HEK293 (cell line): Measurements from ENCODE around the gene TMEM138.

Experiments used
- CTCF ChIA-PET: fragments of 350-600 bp; formaldehyde crosslinking; extraction: SDS; loops from one replicate; lab custom pipeline; 2021; ENCODE audit warnings: antibody characterized with exemption; lab: Yijun Ruan, JAX
- POLR2A ChIA-PET: fragments of 300-600 bp; formaldehyde crosslinking; extraction: SDS; loops from one replicate; lab custom pipeline; 2020; ENCODE audit warnings: antibody characterized with exemption, inconsistent platforms; lab: Yijun Ruan, JAX
- H3K27ac ChIP-seq: fragments of 200-500 bp; sonication (Bioruptor generic); 2 replicates; pipeline ENCODE4 v1.5.1; 2014; ENCODE audit warnings: low read depth, low read length, control low read depth, inconsistent platforms; ENCODE audit errors: extremely low read depth
- H3K36me3 ChIP-seq, 2 experiments: fragments of 200-500 bp in 1 of 2; sonication (Bioruptor generic) in 1 of 2; 1 replicate in 1 of 2; 2 replicates in 1 of 2; pipeline ENCODE4 v1.5.1; 2014 to 2017; ENCODE audit warnings: inconsistent platforms in 2 of 2, low read length in 2 of 2; ENCODE audit not compliant: control insufficient read depth in 2 of 2, insufficient read depth in 1 of 2
- H3K4me1 ChIP-seq: fragments of 200-500 bp; sonication (Bioruptor generic); 2 replicates; pipeline ENCODE4 v1.5.1; 2014; ENCODE audit warnings: mild to moderate bottlenecking, low read length, inconsistent platforms; ENCODE audit not compliant: control insufficient read depth, insufficient read depth
- H3K4me3 ChIP-seq: 2 replicates; pipeline ENCODE4 v1.5.1; 2011; ENCODE audit warnings: low read depth, mild to moderate bottlenecking, control low read depth, low read length, moderate library complexity
- H3K9me3 ChIP-seq: fragments of 200-500 bp; sonication (Bioruptor generic); 2 replicates; pipeline ENCODE4 v1.5.1; 2014; ENCODE audit warnings: low read depth, low read length, inconsistent platforms; ENCODE audit not compliant: control insufficient read depth, insufficient read depth
- KLF8 ChIP-seq: fragments of 450-650 bp; formaldehyde crosslinking; IDR thresholded peaks from 2 replicates; pipeline ENCODE4 v1.5.1; 2016; ENCODE audit warnings: missing biosample characterization, missing genetic modification characterization
- SP3 ChIP-seq: fragments of 450-650 bp; formaldehyde crosslinking; IDR thresholded peaks from 2 replicates; pipeline ENCODE4 v1.5.1; 2016; ENCODE audit warnings: missing biosample characterization, missing genetic modification characterization
- TCF7L2 ChIP-seq: IDR thresholded peaks from 2 replicates; pipeline ENCODE4 v1.6.1; 2011; ENCODE audit warnings: low read depth, mild to moderate bottlenecking, inconsistent platforms, low read length, moderate library complexity, borderline replicate concordance
- WT1 ChIP-seq: fragments of 450-650 bp; formaldehyde crosslinking; IDR thresholded peaks from 2 replicates; pipeline ENCODE4 v1.5.1; 2016; ENCODE audit warnings: missing biosample characterization, missing genetic modification characterization
- ZBTB17 ChIP-seq: fragments of 450-650 bp; formaldehyde crosslinking; IDR thresholded peaks from 2 replicates; pipeline ENCODE4 v1.5.1; 2016; ENCODE audit warnings: missing biosample characterization, missing genetic modification characterization
- ZEB2 ChIP-seq: fragments of 450-650 bp; formaldehyde crosslinking; IDR thresholded peaks from 2 replicates; pipeline ENCODE4 v1.5.1; 2016; ENCODE audit warnings: missing biosample characterization, missing genetic modification characterization
- ZNF10 ChIP-seq: fragments of 450-650 bp; formaldehyde crosslinking; IDR thresholded peaks from 2 replicates; pipeline ENCODE4 v1.5.1; 2017; ENCODE audit warnings: missing biosample characterization, missing genetic modification characterization
- ZNF121 ChIP-seq: fragments of 450-650 bp; formaldehyde crosslinking; IDR thresholded peaks from 2 replicates; pipeline ENCODE4 v1.5.1; 2016; ENCODE audit warnings: missing biosample characterization, missing genetic modification characterization
- ZNF19 ChIP-seq: fragments of 450-650 bp; formaldehyde crosslinking; IDR thresholded peaks from 2 replicates; pipeline ENCODE4; 2016; ENCODE audit warnings: missing biosample characterization, missing genetic modification characterization, low read depth
- ZNF221 ChIP-seq: fragments of 450-650 bp; formaldehyde crosslinking; IDR thresholded peaks from 2 replicates; pipeline ENCODE4 v1.5.1; 2017; ENCODE audit warnings: missing biosample characterization, missing genetic modification characterization, borderline replicate concordance
- ZNF404 ChIP-seq: fragments of 450-650 bp; formaldehyde crosslinking; IDR thresholded peaks from 2 replicates; pipeline ENCODE4 v1.5.1; 2017; ENCODE audit warnings: missing biosample characterization, missing genetic modification characterization
- ZNF426 ChIP-seq: fragments of 450-650 bp; formaldehyde crosslinking; IDR thresholded peaks from 2 replicates; pipeline ENCODE4 v1.5.1; 2017; ENCODE audit warnings: missing biosample characterization, missing genetic modification characterization, mild to moderate bottlenecking, inconsistent platforms, moderate library complexity
- ZNF514 ChIP-seq: fragments of 450-650 bp; formaldehyde crosslinking; IDR thresholded peaks from 2 replicates; pipeline ENCODE4 v1.5.1; 2016; ENCODE audit warnings: missing biosample characterization, missing genetic modification characterization
- ZNF548 ChIP-seq: fragments of 450-650 bp; formaldehyde crosslinking; IDR thresholded peaks from 2 replicates; pipeline ENCODE4 v1.5.1; 2016; ENCODE audit warnings: missing biosample characterization, missing genetic modification characterization
- ZNF621 ChIP-seq: fragments of 450-650 bp; formaldehyde crosslinking; IDR thresholded peaks from 2 replicates; pipeline ENCODE4 v1.5.1; 2017; ENCODE audit warnings: missing biosample characterization, missing genetic modification characterization
- ZNF654 ChIP-seq: fragments of 450-650 bp; formaldehyde crosslinking; IDR thresholded peaks from 2 replicates; pipeline ENCODE4 v1.5.1; 2016; ENCODE audit warnings: low read depth, missing biosample characterization, missing genetic modification characterization
- ZNF776 ChIP-seq: fragments of 450-650 bp; formaldehyde crosslinking; IDR thresholded peaks from 2 replicates; pipeline ENCODE4 v1.5.0; 2017; ENCODE audit warnings: missing biosample characterization, missing genetic modification characterization, borderline replicate concordance
- ZXDB ChIP-seq: fragments of 450-650 bp; formaldehyde crosslinking; IDR thresholded peaks from 2 replicates; pipeline ENCODE4 v1.5.1; 2016; ENCODE audit warnings: missing biosample characterization, missing genetic modification characterization
- TF ChIP-seq, protein P1 (sequence below): fragments of 450-650 bp; formaldehyde crosslinking; IDR thresholded peaks from 2 replicates; pipeline ENCODE4 v1.5.1; 2016; ENCODE audit warnings: missing biosample characterization, missing genetic modification characterization
- TF ChIP-seq, protein P2 (sequence below): fragments of 450-650 bp; formaldehyde crosslinking; IDR thresholded peaks from 2 replicates; pipeline ENCODE4 v1.5.1; 2017; ENCODE audit warnings: missing biosample characterization, missing genetic modification characterization
- TF ChIP-seq, protein P3 (sequence below): fragments of 450-650 bp; formaldehyde crosslinking; IDR thresholded peaks from 2 replicates; pipeline ENCODE4 v1.5.1; 2016; ENCODE audit warnings: missing biosample characterization, missing genetic modification characterization
- TF ChIP-seq, protein P4 (sequence below): fragments of 450-650 bp; formaldehyde crosslinking; IDR thresholded peaks from 2 replicates; pipeline ENCODE4 v1.5.1; 2016; ENCODE audit warnings: missing biosample characterization, missing genetic modification characterization

TMEM138 gene

DNA sequence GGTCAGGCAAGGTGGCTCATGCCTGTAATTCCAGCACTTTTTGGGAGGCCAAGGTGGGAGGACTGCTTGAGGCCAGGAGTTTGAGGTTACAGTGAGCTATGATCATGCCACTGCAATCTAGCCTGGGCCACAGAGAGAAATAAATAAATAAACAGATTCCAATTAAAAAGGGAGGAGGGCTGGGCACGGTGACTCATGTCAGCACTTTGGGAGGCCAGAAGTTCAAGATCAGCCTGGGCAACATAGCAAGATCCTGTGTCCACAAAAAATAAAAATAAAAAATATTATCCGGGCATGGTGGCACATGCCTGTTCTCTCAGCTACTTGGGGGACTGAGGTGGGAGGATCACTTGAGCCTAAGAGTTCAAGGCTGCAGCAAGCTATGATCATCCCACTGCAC, 8.0 kb upstream of the TMEM138 start:
- ChIA-PET POLR2A (interaction anchor here (0.7 kb wide), 1 partner anchor 20 kb away, joined by 3 read pairs; no protein-coding TSS in a partner anchor), CTCF (interaction anchor here (0.5 to 1.4 kb wide), 2 partner anchors 18 to 74 kb away, joined by 4 to 9 read pairs; no protein-coding TSS in a partner anchor)
- Histone ChIP-seq H3K27ac (no peak overlapping the region), H3K4me1 (no peaks in the 10 kb centered on the region), H3K36me3 (peaks cover 0 to 42% of the 10 kb centered on the region in 2 experiments; a peak in 2 of 3 replicates), H3K9me3 (no peaks in the 10 kb centered on the region), H3K4me3 (no peak overlapping the region)
- TF ChIP-seq ZXDB (tag by site-specific recombination) = no peak
- no peak for TF ChIP-seq ZNF426 (tag by site-specific recombination)
- TF ChIP-seq WT1 (tag by site-specific recombination) = peak; percentile 35; the same call in 1 of the 2 replicates
- TF ChIP-seq ZNF548 = no peak
- peak; percentile 87 for TF ChIP-seq ZNF121 (tag by site-specific recombination)
- TF ChIP-seq ZNF221 = no peak
- no peak for TF ChIP-seq SP3
- TF ChIP-seq ZNF514 = no peak
- TF ChIP-seq ZNF621 (tag by site-specific recombination) = no peak
- no peak for TF ChIP-seq ZNF10
- TF ChIP-seq ZNF654 = no peak
- TF ChIP-seq ZNF776 (tag by site-specific recombination) = no peak
- TF ChIP-seq ZBTB17 (tag by site-specific recombination) = no peak
- TF ChIP-seq, protein P1, sequence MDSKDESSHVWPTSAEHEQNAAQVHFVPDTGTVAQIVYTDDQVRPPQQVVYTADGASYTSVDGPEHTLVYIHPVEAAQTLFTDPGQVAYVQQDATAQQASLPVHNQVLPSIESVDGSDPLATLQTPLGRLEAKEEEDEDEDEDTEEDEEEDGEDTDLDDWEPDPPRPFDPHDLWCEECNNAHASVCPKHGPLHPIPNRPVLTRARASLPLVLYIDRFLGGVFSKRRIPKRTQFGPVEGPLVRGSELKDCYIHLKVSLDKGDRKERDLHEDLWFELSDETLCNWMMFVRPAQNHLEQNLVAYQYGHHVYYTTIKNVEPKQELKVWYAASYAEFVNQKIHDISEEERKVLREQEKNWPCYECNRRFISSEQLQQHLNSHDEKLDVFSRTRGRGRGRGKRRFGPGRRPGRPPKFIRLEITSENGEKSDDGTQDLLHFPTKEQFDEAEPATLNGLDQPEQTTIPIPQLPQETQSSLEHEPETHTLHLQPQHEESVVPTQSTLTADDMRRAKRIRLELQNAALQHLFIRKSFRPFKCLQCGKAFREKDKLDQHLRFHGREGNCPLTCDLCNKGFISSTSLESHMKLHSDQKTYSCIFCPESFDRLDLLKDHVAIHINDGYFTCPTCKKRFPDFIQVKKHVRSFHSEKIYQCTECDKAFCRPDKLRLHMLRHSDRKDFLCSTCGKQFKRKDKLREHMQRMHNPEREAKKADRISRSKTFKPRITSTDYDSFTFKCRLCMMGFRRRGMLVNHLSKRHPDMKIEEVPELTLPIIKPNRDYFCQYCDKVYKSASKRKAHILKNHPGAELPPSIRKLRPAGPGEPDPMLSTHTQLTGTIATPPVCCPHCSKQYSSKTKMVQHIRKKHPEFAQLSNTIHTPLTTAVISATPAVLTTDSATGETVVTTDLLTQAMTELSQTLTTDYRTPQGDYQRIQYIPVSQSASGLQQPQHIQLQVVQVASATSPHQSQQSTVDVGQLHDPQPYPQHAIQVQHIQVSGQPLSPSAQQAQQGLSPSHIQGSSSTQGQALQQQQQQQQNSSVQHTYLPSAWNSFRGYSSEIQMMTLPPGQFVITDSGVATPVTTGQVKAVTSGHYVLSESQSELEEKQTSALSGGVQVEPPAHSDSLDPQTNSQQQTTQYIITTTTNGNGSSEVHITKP (tag by site-specific recombination) = no peak

DNA sequence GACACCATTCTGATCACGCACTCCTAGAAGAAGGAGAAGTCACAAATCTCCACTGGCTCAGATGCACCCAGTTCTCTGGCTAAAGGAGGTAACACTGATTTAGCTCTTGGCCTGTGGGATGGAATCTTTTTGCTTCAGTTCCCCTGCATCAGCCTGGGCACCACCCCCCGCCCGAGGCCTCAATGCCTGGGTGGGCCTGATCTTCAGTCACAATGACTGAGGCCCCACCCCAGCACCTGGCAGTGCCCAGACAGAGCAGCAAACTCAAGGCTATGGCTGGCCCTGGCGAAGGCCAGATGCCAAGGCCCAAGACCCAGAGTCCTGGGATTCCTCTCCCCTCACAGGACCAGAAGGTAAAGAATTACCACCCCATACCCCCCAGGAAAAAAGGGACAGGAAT, 5.5 kb upstream of the TMEM138 start:
- Histone ChIP-seq H3K4me3 (no peak overlapping the region), H3K36me3 (peaks cover 0 to 22% of the 10 kb centered on the region in 2 experiments; a peak in 2 of 3 replicates), H3K27ac (no peak overlapping the region), H3K9me3 (no peaks in the 10 kb centered on the region), H3K4me1 (peaks cover 2% of the 10 kb centered on the region; the same call in 1 of the 2 replicates)
- ChIA-PET POLR2A (no interaction called here), CTCF (interaction anchor here (9.6 kb wide), 1 partner anchor 20 kb away, joined by 69 read pairs; no protein-coding TSS in a partner anchor)
- TF ChIP-seq ZNF404 (tag by site-specific recombination) (no peak), ZNF19 (tag by site-specific recombination) (no peak), KLF8 (no peak), ZEB2 (tag by site-specific recombination) (no peak), TCF7L2 (no peak)
- TF ChIP-seq, protein P2, sequence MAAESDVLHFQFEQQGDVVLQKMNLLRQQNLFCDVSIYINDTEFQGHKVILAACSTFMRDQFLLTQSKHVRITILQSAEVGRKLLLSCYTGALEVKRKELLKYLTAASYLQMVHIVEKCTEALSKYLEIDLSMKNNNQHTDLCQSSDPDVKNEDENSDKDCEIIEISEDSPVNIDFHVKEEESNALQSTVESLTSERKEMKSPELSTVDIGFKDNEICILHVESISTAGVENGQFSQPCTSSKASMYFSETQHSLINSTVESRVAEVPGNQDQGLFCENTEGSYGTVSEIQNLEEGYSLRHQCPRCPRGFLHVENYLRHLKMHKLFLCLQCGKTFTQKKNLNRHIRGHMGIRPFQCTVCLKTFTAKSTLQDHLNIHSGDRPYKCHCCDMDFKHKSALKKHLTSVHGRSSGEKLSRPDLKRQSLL (tag by site-specific recombination) = no peak
- TF ChIP-seq, protein P3, sequence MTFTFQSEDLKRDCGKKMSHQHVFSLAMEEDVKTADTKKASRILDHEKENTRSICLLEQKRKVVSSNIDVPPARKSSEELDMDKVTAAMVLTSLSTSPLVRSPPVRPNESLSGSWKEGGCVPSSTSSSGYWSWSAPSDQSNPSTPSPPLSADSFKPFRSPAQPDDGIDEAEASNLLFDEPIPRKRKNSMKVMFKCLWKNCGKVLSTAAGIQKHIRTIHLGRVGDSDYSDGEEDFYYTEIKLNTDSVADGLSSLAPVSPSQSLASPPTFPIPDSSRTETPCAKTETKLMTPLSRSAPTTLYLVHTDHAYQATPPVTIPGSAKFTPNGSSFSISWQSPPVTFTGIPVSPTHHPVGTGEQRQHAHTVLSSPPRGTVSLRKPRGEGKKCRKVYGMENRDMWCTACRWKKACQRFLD = no peak
- TF ChIP-seq, protein P4, sequence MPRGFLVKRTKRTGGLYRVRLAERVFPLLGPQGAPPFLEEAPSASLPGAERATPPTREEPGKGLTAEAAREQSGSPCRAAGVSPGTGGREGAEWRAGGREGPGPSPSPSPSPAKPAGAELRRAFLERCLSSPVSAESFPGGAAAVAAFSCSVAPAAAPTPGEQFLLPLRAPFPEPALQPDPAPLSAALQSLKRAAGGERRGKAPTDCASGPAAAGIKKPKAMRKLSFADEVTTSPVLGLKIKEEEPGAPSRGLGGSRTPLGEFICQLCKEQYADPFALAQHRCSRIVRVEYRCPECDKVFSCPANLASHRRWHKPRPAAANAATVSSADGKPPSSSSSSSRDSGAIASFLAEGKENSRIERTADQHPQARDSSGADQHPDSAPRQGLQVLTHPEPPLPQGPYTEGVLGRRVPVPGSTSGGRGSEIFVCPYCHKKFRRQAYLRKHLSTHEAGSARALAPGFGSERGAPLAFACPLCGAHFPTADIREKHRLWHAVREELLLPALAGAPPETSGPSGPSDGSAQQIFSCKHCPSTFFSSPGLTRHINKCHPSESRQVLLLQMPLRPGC (tag by site-specific recombination) = no peak
